Ovary (tissue), 9 donors: ENCODE data around the gene GNB2. TPM values are rescaled to one million over a fixed set of nuclear protein-coding genes. Genes with fewer than 3 reads are reported as not detected.

Source experiments
- DNase-seq, 5 donors: peaks; one replicate each; pipeline ENCODE4 v3.0.0-alpha.2; 2019 to 2020
- H3K27ac ChIP-seq, 2 donors: fragments of 200-600 bp; one replicate each; pipeline versions ENCODE4 v1.5.1 to v1.8.0; 2019 to 2022
- H3K27me3 ChIP-seq: fragments of 200-600 bp; one replicate; pipeline ENCODE4 v1.8.0; 2022
- H3K36me3 ChIP-seq: fragments of 200-600 bp; sonication (generic); one replicate; pipeline ENCODE4 v1.5.1; 2019
- H3K4me1 ChIP-seq: one replicate; pipeline ENCODE4 v1.8.1; 2013; ENCODE audit warnings: mild to moderate bottlenecking, moderate library complexity; ENCODE audit not compliant: insufficient read depth
- H3K4me3 ChIP-seq: fragments of 200-600 bp; sonication (generic); one replicate; pipeline ENCODE4 v1.5.1; 2017
- H3K9me3 ChIP-seq, 2 donors: fragments of 200-600 bp in 1 of 2; sonication (generic) in 1 of 2; one replicate each; pipeline versions ENCODE4 v1.5.1 to v1.8.1; 2013 to 2019; ENCODE audit warnings: mild to moderate bottlenecking in 1 of 2, moderate library complexity in 1 of 2
- EP300 ChIP-seq: sonication (generic); formaldehyde crosslinking; IDR thresholded peaks from one replicate; pipeline ENCODE4 v1.6.1; 2017; ENCODE audit warnings: antibody characterized with exemption
- POLR2A ChIP-seq: fragments of 450-650 bp; IDR thresholded peaks from one replicate; pipeline ENCODE4 v1.6.1; 2017; ENCODE audit warnings: antibody characterized with exemption, mild to moderate bottlenecking, moderate library complexity
- WGBS, 3 donors: extraction: QIAGEN DNeasy Blood & Tissue Kit in 1 of 3; methylation state at CpG; one replicate each; pipeline versions ENCODE4 v1.1.5 to v1.1.7; 2013 to 2017; 5-methylcytosine and 5-hydroxymethylcytosine counted together
- intact Hi-C, 4 donors: fragments of 100-400 bp; cut with DNase I; formaldehyde crosslinking; loops; one replicate each; pipeline versions ENCODE4 v1.11.0 to v1.15.1; 2022 to 2023
- polyA plus RNA-seq, 2 donors: library from polyadenylated mRNA; stranded (reverse); fragments of 200-250 nt in 1 of 2; fragments of 350-450 nt in 1 of 2; fragmentation: Illumina TruSeq in 1 of 2; extraction: RNeasy Lipid Tissue Mini Kit (QIAGEN cat#74804) in 1 of 2; gene quantifications; one replicate each; pipeline ENCODE4 v1.2.3, GENCODE V29; 2013 to 2014
- total RNA-seq, 7 donors: library from RNA; depleted of rRNA in 2 of 7; stranded (reverse); fragments of >200 nt in 2 of 7; fragmentation: NEBNext Ultra II Directional in 3 of 7; extraction: Animal tissue kit (Norgen Biotek cat#: 25700) in 3 of 7; gene quantifications; one replicate each; pipeline versions ENCODE4 v1.1.0 to v1.2.4, GENCODE V29; 2016 to 2023
- TF ChIP-seq, protein P1 (sequence below), 3 donors: fragments of 450-650 bp in 2 of 3; fragments of 200-600 bp in 1 of 3; IDR thresholded peaks; one replicate each; pipeline versions ENCODE4 v1.5.1 to v1.8.0; 2016 to 2022; ENCODE audit warnings: antibody characterized with exemption in 3 of 3, mild to moderate bottlenecking in 1 of 3
- donor health status: DM: no; HTN: no; CAD: no; lungs with moderate emphysema.
- donor health status: DM: no; HTN: no; CAD: no.
- donor health status: Bipolar disorder and iron deficiency.
- donor health status: DM: yes; HTN: yes; CAD: no.
- donor health status: DM: no; HTN: no; CAD: no.
- donor health status: DM: yes; HTN: yes; CAD: no.

Gene GNB2
- total and polyA plus RNA-seq, 9 donors = 18.9 to 281 (median 216) TPM

DNA sequence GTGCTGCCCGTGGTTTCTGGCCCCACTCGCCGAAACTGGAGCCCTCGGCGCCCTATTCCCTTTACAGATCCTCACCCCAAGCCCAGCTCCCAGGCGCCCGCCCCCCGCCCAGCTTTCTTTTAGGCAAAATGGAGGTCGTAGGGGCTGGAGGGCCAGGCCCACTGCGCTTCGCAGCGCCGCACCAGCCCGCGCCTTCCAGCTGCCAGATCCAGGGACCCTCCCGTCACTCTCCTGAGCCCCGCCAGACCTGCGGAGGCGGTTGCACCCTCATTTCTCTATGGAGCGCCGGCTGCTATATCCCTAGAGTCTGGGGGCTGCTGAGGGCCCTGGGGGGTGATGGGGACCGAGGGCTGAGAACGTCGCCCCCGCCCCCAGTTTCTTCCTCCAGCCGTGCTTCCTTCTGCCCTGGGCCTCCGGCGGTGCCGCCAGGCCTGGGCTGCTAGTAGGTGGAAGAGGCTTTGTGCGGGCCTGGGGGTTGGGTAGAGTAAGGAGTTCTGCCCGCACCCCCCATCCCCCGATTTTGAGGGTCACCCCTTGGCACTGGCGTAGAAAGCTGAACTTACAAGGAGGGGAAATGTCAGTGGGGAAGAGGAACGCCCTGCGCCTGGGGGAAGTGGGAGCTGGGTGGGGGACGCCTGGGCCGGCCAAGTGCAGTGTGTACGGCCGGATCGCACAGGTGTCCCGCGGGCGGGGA is 1.0 kb downstream of the GNB2 start:
- DNase-seq = peak; percentile 37 to 65 (median 61)
- 0 to 1% (median 0%) methylated on average over 38 to 43 of the region's 43 CpGs for WGBS, 3 donors
- TF ChIP-seq, protein P1, sequence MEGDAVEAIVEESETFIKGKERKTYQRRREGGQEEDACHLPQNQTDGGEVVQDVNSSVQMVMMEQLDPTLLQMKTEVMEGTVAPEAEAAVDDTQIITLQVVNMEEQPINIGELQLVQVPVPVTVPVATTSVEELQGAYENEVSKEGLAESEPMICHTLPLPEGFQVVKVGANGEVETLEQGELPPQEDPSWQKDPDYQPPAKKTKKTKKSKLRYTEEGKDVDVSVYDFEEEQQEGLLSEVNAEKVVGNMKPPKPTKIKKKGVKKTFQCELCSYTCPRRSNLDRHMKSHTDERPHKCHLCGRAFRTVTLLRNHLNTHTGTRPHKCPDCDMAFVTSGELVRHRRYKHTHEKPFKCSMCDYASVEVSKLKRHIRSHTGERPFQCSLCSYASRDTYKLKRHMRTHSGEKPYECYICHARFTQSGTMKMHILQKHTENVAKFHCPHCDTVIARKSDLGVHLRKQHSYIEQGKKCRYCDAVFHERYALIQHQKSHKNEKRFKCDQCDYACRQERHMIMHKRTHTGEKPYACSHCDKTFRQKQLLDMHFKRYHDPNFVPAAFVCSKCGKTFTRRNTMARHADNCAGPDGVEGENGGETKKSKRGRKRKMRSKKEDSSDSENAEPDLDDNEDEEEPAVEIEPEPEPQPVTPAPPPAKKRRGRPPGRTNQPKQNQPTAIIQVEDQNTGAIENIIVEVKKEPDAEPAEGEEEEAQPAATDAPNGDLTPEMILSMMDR (IDR thresholded peaks at IDR 0.05) = no peak
- TF ChIP-seq EP300 = no peak
- no peak for TF ChIP-seq POLR2A
- no peaks in the 10 kb centered on the region for H3K36me3 ChIP-seq
- H3K4me1 ChIP-seq = peaks cover 1% of the 10 kb centered on the region
- H3K27me3 ChIP-seq = no peaks in the 10 kb centered on the region
- intact Hi-C loops = loop anchor here in 2 of 4 donors (5.0 kb wide), 3 partner anchors 67 to 137 kb away; partner anchors contain the start of genes AGFG2 (in 1 of the 2) and PCOLCE (in 1 of the 2)
- H3K4me3 ChIP-seq = peak overlapping the region; percentile 77
- no peaks in the 10 kb centered on the region for H3K9me3 ChIP-seq
- H3K27ac ChIP-seq = peak overlapping the region; percentile 96 to 97

DNA sequence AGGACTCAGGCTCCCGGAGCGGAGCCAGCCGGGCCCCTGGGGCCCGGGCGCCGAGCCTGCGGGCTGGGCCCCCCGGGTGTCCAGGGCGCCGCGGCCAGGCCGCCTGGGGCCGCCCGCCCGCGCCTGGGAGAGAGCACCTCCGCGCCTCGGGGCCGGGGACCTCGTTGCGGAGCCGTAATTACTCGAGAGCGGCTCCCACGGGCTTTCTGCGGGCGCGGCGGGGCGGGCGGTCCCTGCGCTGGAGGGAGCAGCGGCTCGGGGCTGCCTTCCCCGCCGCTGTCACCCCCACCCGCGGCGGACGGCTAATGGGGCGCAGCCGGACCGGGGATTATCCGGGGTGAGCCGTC is 1.5 kb downstream of the GNB2 start:
- 0 to 1% (median 1%) methylated on average over 18 to 46 of the region's 46 CpGs for WGBS, 3 donors
- DNase-seq = no peak
- Histone ChIP-seq H3K4me1 (peaks cover 1% of the 10 kb centered on the region), H3K36me3 (no peaks in the 10 kb centered on the region), H3K27ac (peak overlapping the region; percentile 96 to 97), H3K9me3 (no peaks in the 10 kb centered on the region), H3K27me3 (no peaks in the 10 kb centered on the region), H3K4me3 (peak overlapping the region; percentile 77)
- intact Hi-C loops = loop anchor here in 1 of 4 donors (5.0 kb wide), 1 partner anchor 68 kb away; no protein-coding TSS in a partner anchor
- no peak for TF ChIP-seq POLR2A
- TF ChIP-seq, protein P1 (IDR thresholded peaks at IDR 0.05) = no peak
- no peak for TF ChIP-seq EP300

DNA sequence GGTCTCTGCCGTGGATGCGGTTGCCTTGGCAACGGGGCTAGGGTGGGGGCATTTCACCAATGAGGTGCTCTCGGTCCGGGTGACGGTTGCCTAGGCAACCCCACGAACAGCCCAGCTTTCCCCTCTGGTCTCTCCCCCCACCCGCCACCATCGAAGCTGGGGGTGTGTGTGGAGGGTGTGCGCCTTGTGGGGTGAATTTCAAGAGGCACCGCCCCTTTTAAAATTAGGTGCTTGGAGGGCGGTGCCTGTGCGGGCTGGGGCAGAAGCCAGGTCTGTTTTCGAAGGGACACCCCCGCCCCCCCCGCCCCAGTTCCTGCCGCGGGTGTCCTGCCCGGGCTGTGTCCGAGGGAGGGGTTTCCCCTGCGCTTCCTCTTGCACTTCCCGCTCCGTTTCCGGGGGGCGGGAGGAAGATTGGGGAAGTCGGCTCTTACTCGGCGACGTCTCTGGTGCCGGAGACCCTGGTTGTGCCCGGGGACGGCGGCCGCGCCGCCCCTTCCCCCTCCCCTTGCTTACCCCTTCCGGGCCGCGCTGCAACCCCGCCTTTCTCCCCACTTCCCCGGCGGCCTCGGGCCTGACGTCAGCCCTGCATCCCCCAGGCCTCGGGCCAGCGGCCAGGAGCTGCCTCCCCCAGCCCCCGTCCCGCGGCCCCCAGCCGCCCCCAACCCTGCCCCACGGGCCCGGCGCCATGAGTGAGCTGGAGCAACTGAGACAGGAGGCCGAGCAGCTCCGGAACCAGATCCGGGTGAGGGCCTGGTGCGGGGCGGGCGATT is 2.2 kb downstream of the GNB2 start:
- peak overlapping the region; percentile 77 for H3K4me3 ChIP-seq
- 1 to 2% (median 1%) methylated on average over 42 to 59 of the region's 59 CpGs for WGBS, 3 donors
- H3K4me1 ChIP-seq = peaks cover 1% of the 10 kb centered on the region
- peak; percentile 86 to 92 (median 88) for DNase-seq
- H3K27ac ChIP-seq = peak overlapping the region; percentile 96 to 97
- no peaks in the 10 kb centered on the region for H3K9me3 ChIP-seq
- intact Hi-C loops = loop anchor here in 2 of 4 donors (2.0 to 5.0 kb wide), 2 partner anchors 63 to 68 kb away; partner anchors contain the start of gene MOSPD3 (in 1 of the 2)
- H3K36me3 ChIP-seq = no peaks in the 10 kb centered on the region
- no peaks in the 10 kb centered on the region for H3K27me3 ChIP-seq
- TF ChIP-seq EP300 (no peak), POLR2A (no peak)
- TF ChIP-seq, protein P1 (IDR thresholded peaks at IDR 0.05) = no peak

DNA sequence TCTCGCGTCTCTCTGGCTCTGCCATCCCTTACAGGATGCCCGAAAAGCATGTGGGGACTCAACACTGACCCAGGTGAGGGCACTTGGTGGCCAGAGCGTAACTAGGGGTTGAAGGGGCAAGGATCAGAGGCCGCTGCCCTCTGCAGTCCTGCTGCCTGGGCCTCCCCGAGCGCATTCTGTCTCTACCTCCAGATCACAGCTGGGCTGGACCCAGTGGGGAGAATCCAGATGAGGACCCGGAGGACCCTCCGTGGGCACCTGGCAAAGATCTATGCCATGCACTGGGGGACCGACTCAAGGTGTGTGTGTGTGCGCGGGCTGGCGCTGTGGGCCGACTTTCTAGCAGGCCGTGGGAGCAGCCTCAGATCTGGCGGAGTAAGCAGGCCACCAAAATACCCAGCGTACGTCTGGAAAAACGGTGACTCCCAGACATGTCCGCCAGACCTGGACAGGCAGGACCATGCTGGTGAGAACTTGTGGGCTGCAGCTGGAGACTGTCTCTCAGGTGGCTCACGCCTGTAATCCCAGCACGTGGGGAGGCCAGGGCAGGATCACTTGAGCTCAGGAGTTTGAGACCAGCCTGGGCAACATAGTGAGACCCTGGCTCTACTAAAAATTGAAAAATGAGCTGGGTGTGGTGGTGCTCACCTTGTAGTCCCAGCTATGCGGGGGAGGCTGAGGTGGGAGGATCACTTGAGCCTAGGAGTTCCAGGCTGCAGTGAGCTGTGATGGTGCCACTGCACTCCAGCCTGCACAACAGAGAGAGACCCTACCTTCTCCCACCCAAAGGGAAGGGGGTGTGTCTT is 3.2 kb downstream of the GNB2 start:
- intact Hi-C loops = loop anchor here in 2 of 4 donors (2.0 to 5.0 kb wide), 2 partner anchors 64 to 69 kb away; partner anchors contain the start of gene MOSPD3 (in 1 of the 2)
- H3K27me3 ChIP-seq = no peaks in the 10 kb centered on the region
- peak overlapping the region; percentile 77 for H3K4me3 ChIP-seq
- DNase-seq = peak; percentile 25 to 54 (median 46)
- H3K4me1 ChIP-seq = peaks cover 1% of the 10 kb centered on the region
- H3K36me3 ChIP-seq = no peaks in the 10 kb centered on the region
- peak overlapping the region; percentile 96 to 97 for H3K27ac ChIP-seq
- TF ChIP-seq EP300 = no peak
- TF ChIP-seq POLR2A = no peak
- TF ChIP-seq, protein P1 (IDR thresholded peaks at IDR 0.05) = no peak
- 70 to 78% (median 75%) methylated on average over 23 of the region's 23 CpGs for WGBS, 3 donors
- H3K9me3 ChIP-seq = no peaks in the 10 kb centered on the region
